Brain microvascular endothelial cell (primary cell): ENCODE results near the gene FSTL5.

Experiments used
- DNase-seq: peaks from one replicate; pipeline ENCODE4 v3.0.0-alpha.2; 2020
- H3K27ac ChIP-seq: fragments of 250-450 bp; sonication (Bioruptor Pico); 2 replicates; pipeline ENCODE4 v1.5.1; 2020; ENCODE audit warnings: mild to moderate bottlenecking, moderate library complexity
- H3K27me3 ChIP-seq: fragments of 250-450 bp; sonication (Bioruptor Pico); replicated peaks from 2 replicates; pipeline ENCODE4 v1.5.1; 2020; ENCODE audit warnings: mild to moderate bottlenecking
- H3K36me3 ChIP-seq: fragments of 250-450 bp; sonication (Bioruptor Pico); replicated peaks from 2 replicates; pipeline ENCODE4 v1.5.1; 2020; ENCODE audit warnings: mild to moderate bottlenecking
- H3K4me3 ChIP-seq: 2 replicates; pipeline ENCODE4 v1.5.1; 2011; ENCODE audit warnings: low read depth, mild to moderate bottlenecking, control low read depth, low read length, moderate library complexity
- in situ Hi-C: cut with HindIII; loops from 2 replicates; pipeline ENCODE4 v1.10.0; 2017; ENCODE audit warnings: low sequenced_read_pairs, low pct_ligation_motif_present
- TF ChIP-seq, protein P1 (sequence below): IDR thresholded peaks from 2 replicates; pipeline ENCODE4 v1.5.1; 2011; ENCODE audit warnings: low read depth, mild to moderate bottlenecking, moderate library complexity, low read length, control low read depth, inconsistent platforms; ENCODE audit errors: missing control alignments

The FSTL5 gene

DNA sequence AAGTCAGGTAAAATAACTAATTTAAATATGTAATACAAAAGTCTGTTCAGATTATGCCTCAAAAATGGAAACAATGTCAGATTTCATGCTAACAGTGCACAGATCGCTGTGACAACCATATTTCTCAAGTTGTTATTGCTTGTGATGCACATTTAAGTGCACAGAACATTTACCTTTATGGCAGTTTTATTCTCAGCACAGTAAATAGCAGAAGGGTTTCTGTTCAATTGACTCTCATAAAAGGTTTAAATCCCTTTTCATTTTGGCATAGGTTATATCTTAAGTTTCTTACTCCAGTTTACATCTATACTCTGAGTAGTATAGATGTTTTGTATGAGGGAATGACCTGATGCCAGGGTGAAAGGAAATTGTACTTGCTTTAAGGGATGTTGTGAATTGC, 247.8 kb downstream of the FSTL5 start:
- DNase-seq, result no peak
- in situ Hi-C loops, result no loop called here
- Histone ChIP-seq H3K27ac (no peak overlapping the region), H3K36me3 (no peaks in the 10 kb centered on the region), H3K27me3 (no peaks in the 10 kb centered on the region), H3K4me3 (no peak overlapping the region)
- TF ChIP-seq, protein P1, sequence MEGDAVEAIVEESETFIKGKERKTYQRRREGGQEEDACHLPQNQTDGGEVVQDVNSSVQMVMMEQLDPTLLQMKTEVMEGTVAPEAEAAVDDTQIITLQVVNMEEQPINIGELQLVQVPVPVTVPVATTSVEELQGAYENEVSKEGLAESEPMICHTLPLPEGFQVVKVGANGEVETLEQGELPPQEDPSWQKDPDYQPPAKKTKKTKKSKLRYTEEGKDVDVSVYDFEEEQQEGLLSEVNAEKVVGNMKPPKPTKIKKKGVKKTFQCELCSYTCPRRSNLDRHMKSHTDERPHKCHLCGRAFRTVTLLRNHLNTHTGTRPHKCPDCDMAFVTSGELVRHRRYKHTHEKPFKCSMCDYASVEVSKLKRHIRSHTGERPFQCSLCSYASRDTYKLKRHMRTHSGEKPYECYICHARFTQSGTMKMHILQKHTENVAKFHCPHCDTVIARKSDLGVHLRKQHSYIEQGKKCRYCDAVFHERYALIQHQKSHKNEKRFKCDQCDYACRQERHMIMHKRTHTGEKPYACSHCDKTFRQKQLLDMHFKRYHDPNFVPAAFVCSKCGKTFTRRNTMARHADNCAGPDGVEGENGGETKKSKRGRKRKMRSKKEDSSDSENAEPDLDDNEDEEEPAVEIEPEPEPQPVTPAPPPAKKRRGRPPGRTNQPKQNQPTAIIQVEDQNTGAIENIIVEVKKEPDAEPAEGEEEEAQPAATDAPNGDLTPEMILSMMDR, result no peak

DNA sequence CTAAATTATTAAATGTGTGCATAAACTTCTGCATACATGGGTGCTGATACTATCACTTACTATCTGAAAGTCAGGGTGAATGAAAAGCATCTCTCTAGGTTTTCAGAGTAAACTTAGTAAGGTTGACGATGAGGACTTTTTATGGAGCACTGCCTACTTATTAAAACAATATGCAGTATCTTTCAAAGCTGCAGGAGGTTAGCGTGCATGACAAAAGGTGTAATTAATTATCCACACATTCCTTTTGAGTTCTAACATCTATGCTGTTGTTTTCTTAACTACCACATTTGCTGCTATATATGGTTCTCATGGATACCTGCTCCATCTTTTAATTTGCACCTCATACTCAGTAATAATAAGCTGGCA, 256.2 kb downstream of the FSTL5 start:
- in situ Hi-C loops, result no loop called here
- DNase-seq, result no peak
- Histone ChIP-seq H3K27ac (no peak overlapping the region), H3K36me3 (no peaks in the 10 kb centered on the region), H3K4me3 (no peak overlapping the region), H3K27me3 (no peaks in the 10 kb centered on the region)
- TF ChIP-seq, protein P1, result no peak

DNA sequence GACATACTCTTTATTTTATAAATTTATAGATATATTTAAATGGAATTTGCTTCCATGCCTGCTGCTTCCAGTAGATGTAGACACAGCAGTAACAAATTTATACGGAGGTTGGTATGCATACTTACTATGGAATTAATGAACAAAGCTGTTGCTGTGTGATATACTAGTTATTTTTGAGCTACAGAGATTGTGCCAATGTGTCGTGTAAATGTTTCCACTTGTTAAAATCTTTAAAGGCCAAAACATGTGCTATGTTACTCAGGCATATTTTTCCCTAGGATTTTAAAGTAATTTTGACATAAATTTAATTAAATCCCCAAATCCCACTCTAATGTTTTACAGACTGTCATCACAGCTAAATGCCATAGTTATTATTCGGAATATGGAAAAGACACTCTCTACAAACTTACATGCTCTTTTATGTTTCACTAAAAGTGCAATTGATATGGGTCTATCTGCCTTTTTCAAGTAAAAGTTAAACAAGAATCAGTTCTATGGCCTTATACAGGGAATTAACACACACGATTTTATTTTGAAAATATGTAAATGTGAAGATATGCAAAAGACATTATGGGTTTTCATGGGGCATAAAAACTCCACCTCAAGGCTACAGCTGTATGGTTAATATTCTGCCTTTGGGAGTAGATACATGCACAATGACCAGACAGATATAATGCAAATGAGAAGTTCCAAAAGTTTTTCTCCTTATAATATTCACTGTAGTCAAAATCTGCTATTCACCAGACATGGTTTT, 256.8 kb downstream of the FSTL5 start:
- DNase-seq, result no peak
- no peaks in the 10 kb centered on the region for H3K36me3 ChIP-seq
- no peaks in the 10 kb centered on the region for H3K27me3 ChIP-seq
- in situ Hi-C loops, result no loop called here
- no peak overlapping the region for H3K27ac ChIP-seq
- TF ChIP-seq, protein P1, result no peak
- H3K4me3 ChIP-seq, result no peak overlapping the region

DNA sequence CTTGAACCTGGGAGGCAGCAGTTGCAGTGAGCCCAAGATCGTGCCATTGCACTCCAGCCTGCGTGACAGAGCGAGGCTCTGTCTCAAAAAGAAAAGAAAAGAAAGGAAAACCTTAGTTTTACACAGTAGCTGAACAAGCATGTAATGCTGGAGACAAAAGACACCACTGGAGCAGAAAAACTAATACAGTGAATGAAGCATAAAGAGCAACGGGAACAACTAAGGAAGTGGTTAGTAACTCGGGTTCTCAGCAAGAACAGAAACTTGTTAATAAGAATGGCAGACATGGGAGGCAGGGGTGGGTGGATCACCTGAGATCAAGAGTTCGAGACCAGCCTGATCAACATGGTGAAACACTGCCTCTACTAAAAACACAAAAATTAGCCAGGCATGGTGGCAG, 263.7 kb downstream of the FSTL5 start:
- in situ Hi-C loops, result no loop called here
- Histone ChIP-seq H3K36me3 (no peaks in the 10 kb centered on the region), H3K27me3 (no peaks in the 10 kb centered on the region), H3K4me3 (no peak overlapping the region), H3K27ac (no peak overlapping the region)
- no peak for DNase-seq
- TF ChIP-seq, protein P1, result no peak

DNA sequence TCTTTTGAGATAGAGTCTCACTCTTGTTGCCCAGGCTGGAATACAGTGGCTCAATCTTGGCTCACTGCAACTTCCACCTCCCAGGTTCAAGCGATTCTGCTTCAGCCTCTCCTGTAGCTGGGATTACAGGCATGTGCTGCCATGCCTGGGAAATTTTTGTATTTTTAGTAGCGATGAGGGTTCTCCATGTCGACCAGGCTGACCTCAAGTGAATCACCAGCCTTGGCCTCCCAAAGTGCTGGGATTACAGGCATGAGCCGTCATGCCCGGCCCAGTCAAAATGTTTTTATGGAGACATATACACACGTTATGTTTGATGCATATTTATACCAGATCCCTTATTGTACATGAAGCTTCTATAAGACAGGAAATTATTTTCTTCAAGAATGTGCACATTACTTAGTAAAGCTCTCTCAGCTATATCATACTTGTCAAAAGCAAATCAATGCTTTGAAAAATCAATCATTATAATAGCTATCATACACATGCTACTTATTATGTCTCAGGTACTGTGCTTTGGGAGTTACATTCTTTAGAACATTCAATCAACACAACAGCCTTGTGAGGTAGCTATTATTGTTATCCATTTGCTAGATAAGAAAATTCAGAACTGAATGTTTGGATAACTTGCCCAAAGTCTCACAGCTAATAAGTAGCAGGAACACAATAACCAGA, 269.2 kb downstream of the FSTL5 start:
- TF ChIP-seq, protein P1, result no peak
- no peaks in the 10 kb centered on the region for H3K27me3 ChIP-seq
- H3K4me3 ChIP-seq, result no peak overlapping the region
- in situ Hi-C loops, result no loop called here
- DNase-seq, result no peak
- H3K36me3 ChIP-seq, result no peaks in the 10 kb centered on the region
- H3K27ac ChIP-seq, result no peak overlapping the region

DNA sequence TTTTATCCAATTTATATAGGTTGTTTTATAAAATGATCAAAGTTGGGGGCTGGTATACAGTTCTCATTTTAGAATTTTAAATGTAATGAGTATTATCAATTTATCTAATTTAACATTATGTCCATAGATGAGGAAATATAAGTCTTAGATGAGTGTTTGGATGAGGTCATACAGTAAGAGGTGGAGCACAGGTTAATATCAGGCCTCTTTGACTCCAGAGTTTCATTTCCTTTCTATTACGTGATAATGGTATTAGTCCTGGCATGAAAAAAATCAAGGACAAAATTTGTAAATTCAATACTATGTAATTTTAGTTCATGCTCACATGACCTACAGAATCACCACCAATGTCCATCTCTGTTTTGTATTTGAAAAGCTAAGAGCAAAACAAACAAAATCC, 269.8 kb downstream of the FSTL5 start:
- H3K36me3 ChIP-seq, result no peaks in the 10 kb centered on the region
- DNase-seq, result no peak
- no peak overlapping the region for H3K4me3 ChIP-seq
- TF ChIP-seq, protein P1, result no peak
- no peak overlapping the region for H3K27ac ChIP-seq
- in situ Hi-C loops, result no loop called here
- no peaks in the 10 kb centered on the region for H3K27me3 ChIP-seq
